ENCODE data around the gene UPK1B. TPM values are rescaled to one million over a fixed set of nuclear protein-coding genes. Genes with fewer than 3 reads are reported as not detected.

Gene UPK1B
- polyA plus RNA-seq, 2 of the 4 experiments (the other 2 are of a cell fraction) = 7.1 to 36.7 TPM

- 87% methylated on average over 2 of the region's 2 CpGs for WGBS (ENCODE audit: missing lambda C conversion rate)
- TF ChIP-seq KDM1A (IDR thresholded peaks at IDR 0.05; ENCODE audit: low read depth) (no peak), TP53 (CRISPR knock-in tag; IDR thresholded peaks at IDR 0.05) (no peak), NFE2L2 (conservative IDR thresholded peaks at IDR 0.05; ENCODE audit: low read length) (no peak), HOXA7 (CRISPR knock-in tag; IDR thresholded peaks at IDR 0.05) (no peak), EHF (CRISPR knock-in tag; IDR thresholded peaks at IDR 0.05) (no peak), CBX2 (IDR thresholded peaks at IDR 0.05; ENCODE audit: borderline replicate concordance, low read depth) (no peak), FOSB (CRISPR knock-in tag; IDR thresholded peaks at IDR 0.05) (no peak), ZC3H11A (IDR thresholded peaks at IDR 0.05) (no peak), RARB (CRISPR knock-in tag; IDR thresholded peaks at IDR 0.05) (no peak), ESRRA (IDR thresholded peaks at IDR 0.05; ENCODE audit: borderline replicate concordance, low read length) (no peak), CTCF (IDR thresholded peaks at IDR 0.05) (no peak), PHF8 (IDR thresholded peaks at IDR 0.05; ENCODE audit: borderline replicate concordance, low read depth) (no peak), NPAS2 (CRISPR knock-in tag; IDR thresholded peaks at IDR 0.05; ENCODE audit: borderline replicate concordance) (no peak), CBX8 (IDR thresholded peaks at IDR 0.05) (no peak), TFCP2L1 (CRISPR knock-in tag; IDR thresholded peaks at IDR 0.05) (no peak), FOSL2 (IDR thresholded peaks at IDR 0.05) (no peak), FOSL2 (CRISPR knock-in tag; IDR thresholded peaks at IDR 0.05) (no peak), RFX5 (IDR thresholded peaks at IDR 0.05) (no peak), MYC (IDR thresholded peaks at IDR 0.05; ENCODE audit: borderline replicate concordance, low read length) (no peak)
- ChIA-PET CTCF (interaction anchor here (1.4 to 3.6 kb wide), 2 partner anchors 9 to 12 kb away, joined by 5 to 12 read pairs; partner anchors contain the start of gene TEX55), POLR2A (no interaction called here)
- Histone ChIP-seq H3K4me3 (no peak overlapping the region), H3K9me3 (peaks cover 30% of the 10 kb centered on the region), H3K4me1 (peaks cover 7% of the 10 kb centered on the region; the same call in 1 of the 3 replicates), H3K4me2 (no peak overlapping the region), H3K27ac (no peak overlapping the region)
- FAIRE-seq = no peak
- ATAC-seq = no peak
- DNase-seq (ENCODE audit: low read depth in 1 of 2, low spot score in 1 of 2) = no peak
Measured at GRCh38 chr3:119157971-119158370, 15.4 kb upstream of the UPK1B start.

DNA sequence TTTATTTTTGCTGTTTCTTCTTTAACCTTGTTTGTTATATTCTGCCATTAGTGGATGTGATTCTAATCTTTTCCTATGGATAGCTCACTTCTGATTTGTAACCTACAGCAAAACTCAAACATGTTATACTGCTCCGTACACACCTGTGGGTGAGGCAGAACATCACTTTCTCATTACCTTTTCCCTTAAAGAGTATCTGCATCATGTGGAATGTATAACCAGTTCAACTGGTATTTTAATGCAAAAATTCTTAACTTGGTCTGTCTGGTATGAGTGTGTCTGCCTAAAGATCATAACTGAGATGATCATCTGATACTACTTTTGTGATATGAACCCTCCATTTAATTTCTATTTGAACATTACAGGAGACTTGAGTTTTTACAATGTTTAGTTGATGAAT, 13.0 kb upstream of the UPK1B start:
- no peak overlapping the region for H3K4me2 ChIP-seq
- no peak overlapping the region for H3K27ac ChIP-seq
- peaks cover 7% of the 10 kb centered on the region; the same call in 1 of the 3 replicates for H3K4me1 ChIP-seq
- ATAC-seq = no peak
- no peak for FAIRE-seq
- no peak overlapping the region for H3K4me3 ChIP-seq
- POLR2A ChIA-PET = no interaction called here
- no peak for DNase-seq (ENCODE audit: low read depth in 1 of 2, low spot score in 1 of 2)
- peaks cover 20% of the 10 kb centered on the region; the same call in 2 of the 3 replicates for H3K9me3 ChIP-seq
- TF ChIP-seq POLR2A (IDR thresholded peaks at IDR 0.05; ENCODE audit: low read length) (no peak), BHLHE40 (IDR thresholded peaks at IDR 0.05; ENCODE audit: low read depth, low read length) (no peak), POLR2AphosphoS2 (conservative IDR thresholded peaks at IDR 0.05; ENCODE audit: low read length) (no peak), CEBPB (IDR thresholded peaks at IDR 0.05) (no peak), ZNF302 (CRISPR knock-in tag; IDR thresholded peaks at IDR 0.05) (no peak), PHF8 (IDR thresholded peaks at IDR 0.05; ENCODE audit: borderline replicate concordance, low read depth) (no peak), NPAS2 (CRISPR knock-in tag; IDR thresholded peaks at IDR 0.05; ENCODE audit: borderline replicate concordance) (no peak), ZFP36 (IDR thresholded peaks at IDR 0.05; ENCODE audit: borderline replicate concordance, partially characterized antibody) (no peak), GATA3 (IDR thresholded peaks at IDR 0.05; ENCODE audit: borderline replicate concordance) (no peak), RARB (CRISPR knock-in tag; IDR thresholded peaks at IDR 0.05) (no peak), MAFK (IDR thresholded peaks at IDR 0.05; ENCODE audit: partially characterized antibody) (no peak), HEYL (CRISPR knock-in tag; IDR thresholded peaks at IDR 0.05) (no peak)
- 96% methylated on average over 1 of the region's 1 CpG for WGBS (ENCODE audit: missing lambda C conversion rate)
- CTCF ChIA-PET = interaction anchor here (1.3 kb wide), 1 partner anchor 25 kb away, joined by 3 read pairs; no protein-coding TSS in a partner anchor
